ENCODE data around the gene PLXNA2.

PLXNA2 gene

GRCh38 chr1:208243967-208244916, at the start of gene PLXNA2:
Gene PLXNA2 (minus strand): TSS chr1:208244384. CDS start chr1:208217922, 26,462 bp downstream.
- peak; percentile 79 for DNase-seq

GRCh38 chr1:208292908-208293307, 48.7 kb upstream of the PLXNA2 start:
- DNase-seq = no peak

- no peak for DNase-seq
These were observed 47.9 kb upstream of the PLXNA2 start for GRCh38 chr1:208291923-208292711.

- DNase-seq = no peak
These were observed 46.9 kb upstream of the PLXNA2 start for GRCh38 chr1:208291129-208291528.

- DNase-seq = no peak
These were observed 45.5 kb upstream of the PLXNA2 start for GRCh38 chr1:208289716-208290115.

GRCh38 chr1:208288495-208288894, 44.3 kb upstream of the PLXNA2 start:
- no peak for DNase-seq

- no peak for DNase-seq
These were observed 36.7 kb upstream of the PLXNA2 start for GRCh38 chr1:208280681-208281450.

- no peak for DNase-seq
These were observed 35.8 kb upstream of the PLXNA2 start for GRCh38 chr1:208279826-208280588.

- DNase-seq = no peak
These were observed 34.5 kb upstream of the PLXNA2 start for GRCh38 chr1:208278638-208279037.

- no peak for DNase-seq
These were observed 32.7 kb upstream of the PLXNA2 start for GRCh38 chr1:208276757-208277435.

- DNase-seq = no peak
These were observed 30.9 kb upstream of the PLXNA2 start for GRCh38 chr1:208275083-208275482.

GRCh38 chr1:208273386-208274017, 29.3 kb upstream of the PLXNA2 start:
- no peak for DNase-seq

- no peak for DNase-seq
These were observed 28.5 kb upstream of the PLXNA2 start for GRCh38 chr1:208272713-208273112.

GRCh38 chr1:208272311-208272710, 28.1 kb upstream of the PLXNA2 start:
- DNase-seq = no peak

GRCh38 chr1:208271236-208271635, 27.1 kb upstream of the PLXNA2 start:
- no peak for DNase-seq

- no peak for DNase-seq
These were observed 26.5 kb upstream of the PLXNA2 start for GRCh38 chr1:208270651-208271141.

GRCh38 chr1:208269338-208269666, 25.1 kb upstream of the PLXNA2 start:
- no peak for DNase-seq

GRCh38 chr1:208268541-208269337, 24.6 kb upstream of the PLXNA2 start:
- no peak for DNase-seq

GRCh38 chr1:208265525-208265924, 21.3 kb upstream of the PLXNA2 start:
- no peak for DNase-seq

- DNase-seq = no peak
These were observed 20.9 kb upstream of the PLXNA2 start for GRCh38 chr1:208265122-208265469.
